C4-2B (cell line): ENCODE data around the gene MTERF1.

Experiments used
- ZFX ChIP-seq: fragments of 450-650 bp; IDR thresholded peaks from 2 replicates; pipeline ENCODE4 v1.6.1; 2017
- TF ChIP-seq, protein P1 (sequence below): fragments of 450-650 bp; conservative IDR thresholded peaks from 2 replicates; pipeline ENCODE4 v1.5.1; 2017; ENCODE audit warnings: mild to moderate bottlenecking

- TF ChIP-seq ZFX: no peak
- TF ChIP-seq, protein P1, sequence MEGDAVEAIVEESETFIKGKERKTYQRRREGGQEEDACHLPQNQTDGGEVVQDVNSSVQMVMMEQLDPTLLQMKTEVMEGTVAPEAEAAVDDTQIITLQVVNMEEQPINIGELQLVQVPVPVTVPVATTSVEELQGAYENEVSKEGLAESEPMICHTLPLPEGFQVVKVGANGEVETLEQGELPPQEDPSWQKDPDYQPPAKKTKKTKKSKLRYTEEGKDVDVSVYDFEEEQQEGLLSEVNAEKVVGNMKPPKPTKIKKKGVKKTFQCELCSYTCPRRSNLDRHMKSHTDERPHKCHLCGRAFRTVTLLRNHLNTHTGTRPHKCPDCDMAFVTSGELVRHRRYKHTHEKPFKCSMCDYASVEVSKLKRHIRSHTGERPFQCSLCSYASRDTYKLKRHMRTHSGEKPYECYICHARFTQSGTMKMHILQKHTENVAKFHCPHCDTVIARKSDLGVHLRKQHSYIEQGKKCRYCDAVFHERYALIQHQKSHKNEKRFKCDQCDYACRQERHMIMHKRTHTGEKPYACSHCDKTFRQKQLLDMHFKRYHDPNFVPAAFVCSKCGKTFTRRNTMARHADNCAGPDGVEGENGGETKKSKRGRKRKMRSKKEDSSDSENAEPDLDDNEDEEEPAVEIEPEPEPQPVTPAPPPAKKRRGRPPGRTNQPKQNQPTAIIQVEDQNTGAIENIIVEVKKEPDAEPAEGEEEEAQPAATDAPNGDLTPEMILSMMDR: no peak
These were observed 56.3 kb downstream of the MTERF1 start for GRCh38 chr7:91824201-91824600.
